Gastrocnemius medialis (tissue), 4 donors: ENCODE measurements around the gene MFAP4.

Experiments
- POLR2A ChIP-seq, 2 donors: fragments of 450-650 bp; IDR thresholded peaks; one replicate each; pipeline ENCODE4 v1.6.1; 2017; ENCODE audit warnings: antibody characterized with exemption in 2 of 2, mild to moderate bottlenecking in 2 of 2, moderate library complexity in 2 of 2
- TF ChIP-seq, protein P1 (sequence below), 5 experiments: fragments of 450-650 bp in 3 of 5; fragments of 200-600 bp in 2 of 5; sonication (generic) in 2 of 5; IDR thresholded peaks in 4 of 5; conservative IDR thresholded peaks in 1 of 5; 1 replicate in 4 of 5; 2 replicates in 1 of 5; pipeline ENCODE4 v1.5.1; 2016 to 2019; ENCODE audit warnings: antibody characterized with exemption in 5 of 5, mild to moderate bottlenecking in 3 of 5, moderate library complexity in 3 of 5

DNA sequence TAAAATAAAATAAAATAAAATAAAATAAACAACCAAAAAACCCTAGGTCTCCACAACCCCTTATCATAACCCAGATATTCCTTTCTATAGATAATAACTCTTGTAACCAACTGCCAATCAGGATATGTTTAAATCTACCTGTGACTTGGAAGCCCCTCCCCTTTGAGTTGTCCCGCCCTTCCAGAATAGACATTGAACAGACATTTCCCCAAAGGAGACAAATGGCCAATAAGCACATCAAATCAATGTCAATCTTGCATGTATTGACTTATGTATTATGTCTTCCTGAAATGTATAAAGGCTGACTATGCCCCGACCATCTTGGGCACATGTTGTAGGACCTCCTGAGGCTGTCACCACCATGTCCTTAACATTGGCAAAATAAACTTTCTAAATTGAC, 10.2 kb downstream of the MFAP4 start:
- no peak for TF ChIP-seq POLR2A (IDR thresholded peaks at IDR 0.05)
- TF ChIP-seq, protein P1, sequence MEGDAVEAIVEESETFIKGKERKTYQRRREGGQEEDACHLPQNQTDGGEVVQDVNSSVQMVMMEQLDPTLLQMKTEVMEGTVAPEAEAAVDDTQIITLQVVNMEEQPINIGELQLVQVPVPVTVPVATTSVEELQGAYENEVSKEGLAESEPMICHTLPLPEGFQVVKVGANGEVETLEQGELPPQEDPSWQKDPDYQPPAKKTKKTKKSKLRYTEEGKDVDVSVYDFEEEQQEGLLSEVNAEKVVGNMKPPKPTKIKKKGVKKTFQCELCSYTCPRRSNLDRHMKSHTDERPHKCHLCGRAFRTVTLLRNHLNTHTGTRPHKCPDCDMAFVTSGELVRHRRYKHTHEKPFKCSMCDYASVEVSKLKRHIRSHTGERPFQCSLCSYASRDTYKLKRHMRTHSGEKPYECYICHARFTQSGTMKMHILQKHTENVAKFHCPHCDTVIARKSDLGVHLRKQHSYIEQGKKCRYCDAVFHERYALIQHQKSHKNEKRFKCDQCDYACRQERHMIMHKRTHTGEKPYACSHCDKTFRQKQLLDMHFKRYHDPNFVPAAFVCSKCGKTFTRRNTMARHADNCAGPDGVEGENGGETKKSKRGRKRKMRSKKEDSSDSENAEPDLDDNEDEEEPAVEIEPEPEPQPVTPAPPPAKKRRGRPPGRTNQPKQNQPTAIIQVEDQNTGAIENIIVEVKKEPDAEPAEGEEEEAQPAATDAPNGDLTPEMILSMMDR (IDR thresholded peaks at IDR 0.05 in 4 of 5, conservative IDR thresholded peaks at IDR 0.05 in 1 of 5): no peak
